ENCODE measurements around the gene CD46. TPM values are rescaled to one million over a fixed set of nuclear protein-coding genes. Genes with fewer than 3 reads are reported as not detected.

The CD46 gene
- total RNA-seq, 1 donor, result 120 TPM

DNA sequence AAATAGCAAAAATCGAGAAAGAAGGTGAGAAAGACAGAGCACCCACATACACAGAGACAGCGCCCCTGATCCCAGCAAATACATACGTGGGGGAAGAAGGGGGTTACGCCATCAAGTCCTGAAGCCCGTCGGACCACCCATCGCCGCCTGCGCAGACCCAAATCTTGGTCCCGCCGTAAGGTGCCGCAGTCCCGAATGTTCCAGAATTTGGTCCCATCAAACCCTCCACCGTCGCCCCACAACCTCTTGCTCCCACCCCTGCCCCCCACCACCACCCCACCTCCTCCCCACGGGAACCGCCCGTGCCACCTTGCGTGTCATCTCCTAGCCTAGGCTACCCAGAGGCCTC is 71.7 kb downstream of the CD46 start:
- no peaks in the 10 kb centered on the region for H3K9me3 ChIP-seq (ENCODE audit: low read depth, low read length)
- H3K4me1 ChIP-seq (ENCODE audit: insufficient read depth, low read length), result peaks cover 85% of the 10 kb centered on the region
- H3K27me3 ChIP-seq (ENCODE audit: insufficient read depth, low read length), result no peaks in the 10 kb centered on the region
- H3K4me3 ChIP-seq (ENCODE audit: low read length), result peak overlapping the region; percentile 51

DNA sequence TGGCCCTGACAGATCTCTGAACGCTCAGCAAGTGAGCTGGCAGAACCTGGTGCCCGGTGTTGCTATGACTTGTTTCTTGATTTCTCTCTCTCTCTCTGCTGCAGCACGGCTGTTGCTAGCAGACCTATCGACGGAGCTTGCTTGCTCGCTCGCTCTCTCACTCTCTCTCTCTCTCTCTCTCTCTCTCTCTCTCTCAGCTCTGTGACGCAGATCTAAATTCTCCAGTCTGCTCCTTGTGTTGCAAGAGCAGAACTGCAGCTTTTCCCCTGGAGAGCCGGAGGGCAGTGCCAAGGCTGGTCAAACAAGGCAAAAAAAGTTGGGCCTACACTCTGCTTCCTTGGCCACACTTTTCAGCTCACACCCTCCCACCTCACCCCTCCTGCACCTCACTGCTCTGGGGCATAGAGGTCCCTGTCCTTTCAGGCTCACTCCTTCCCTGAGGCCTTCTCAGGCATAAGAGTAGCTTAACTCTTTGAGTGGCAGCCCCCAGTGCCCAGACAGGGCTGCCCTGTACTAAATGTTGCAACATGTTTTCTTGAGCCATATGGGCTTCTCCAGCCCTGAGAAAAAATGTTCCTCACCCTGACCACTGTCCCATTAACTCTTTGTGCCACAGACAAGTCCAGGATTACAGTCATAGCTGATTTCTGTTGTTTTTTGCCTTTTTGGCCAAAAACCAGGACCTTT is 72.2 kb downstream of the CD46 start:
- H3K9me3 ChIP-seq (ENCODE audit: low read depth, low read length), result no peaks in the 10 kb centered on the region
- no peaks in the 10 kb centered on the region for H3K27me3 ChIP-seq (ENCODE audit: insufficient read depth, low read length)
- H3K4me1 ChIP-seq (ENCODE audit: insufficient read depth, low read length), result peaks cover 89% of the 10 kb centered on the region
- peak overlapping the region; percentile 51 for H3K4me3 ChIP-seq (ENCODE audit: low read length)

DNA sequence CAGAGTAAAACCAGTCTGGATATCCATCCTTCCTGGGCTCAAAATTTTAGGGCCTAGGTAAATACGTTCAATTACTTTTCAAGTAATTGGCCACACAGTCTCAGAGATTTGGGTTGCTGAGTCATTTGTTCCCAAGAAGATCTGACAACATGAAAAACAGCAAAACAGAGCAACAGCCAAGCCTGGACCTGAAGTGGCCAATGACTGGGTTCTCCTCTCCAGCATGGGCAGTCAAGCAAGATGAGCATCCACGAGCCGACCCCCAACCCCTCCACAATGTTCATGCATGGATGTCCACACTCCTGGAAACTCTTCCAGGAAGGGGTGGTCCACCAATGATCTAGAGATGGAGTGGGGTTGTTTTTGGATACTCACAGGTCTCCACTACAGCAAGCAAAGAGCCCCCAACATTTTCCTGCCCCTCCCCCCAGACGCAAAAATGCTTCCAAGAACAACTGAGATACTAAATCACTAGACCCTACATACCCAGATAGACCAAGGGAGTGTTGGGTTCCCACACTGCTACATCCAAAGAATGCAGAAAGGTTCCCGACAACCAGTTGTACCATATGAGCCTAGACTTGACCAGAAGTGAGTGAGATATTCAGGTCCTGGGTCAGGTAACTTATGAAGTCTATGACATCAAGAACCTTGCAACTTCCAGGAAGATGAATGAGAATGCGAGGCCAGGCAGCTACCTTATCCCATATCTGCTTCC is 73.0 kb downstream of the CD46 start:
- no peaks in the 10 kb centered on the region for H3K9me3 ChIP-seq (ENCODE audit: low read depth, low read length)
- H3K4me3 ChIP-seq (ENCODE audit: low read length), result no peak overlapping the region
- H3K4me1 ChIP-seq (ENCODE audit: insufficient read depth, low read length), result peaks cover 90% of the 10 kb centered on the region
- no peaks in the 10 kb centered on the region for H3K27me3 ChIP-seq (ENCODE audit: insufficient read depth, low read length)

DNA sequence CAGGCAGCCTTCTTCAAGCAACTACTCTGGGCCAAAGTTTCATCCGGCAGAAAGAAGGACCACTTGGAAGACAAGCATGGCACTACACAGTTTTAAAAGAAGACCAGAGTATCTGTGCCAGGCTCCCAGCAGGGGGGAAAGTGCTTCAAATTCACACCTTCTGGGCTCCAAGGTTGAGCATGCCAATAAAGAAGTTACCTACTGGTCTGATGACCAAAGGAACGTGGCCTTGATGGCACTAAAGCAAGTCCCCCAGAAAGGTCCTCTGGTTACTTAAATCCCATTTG is 73.5 kb downstream of the CD46 start:
- no peak overlapping the region for H3K4me3 ChIP-seq (ENCODE audit: low read length)

DNA sequence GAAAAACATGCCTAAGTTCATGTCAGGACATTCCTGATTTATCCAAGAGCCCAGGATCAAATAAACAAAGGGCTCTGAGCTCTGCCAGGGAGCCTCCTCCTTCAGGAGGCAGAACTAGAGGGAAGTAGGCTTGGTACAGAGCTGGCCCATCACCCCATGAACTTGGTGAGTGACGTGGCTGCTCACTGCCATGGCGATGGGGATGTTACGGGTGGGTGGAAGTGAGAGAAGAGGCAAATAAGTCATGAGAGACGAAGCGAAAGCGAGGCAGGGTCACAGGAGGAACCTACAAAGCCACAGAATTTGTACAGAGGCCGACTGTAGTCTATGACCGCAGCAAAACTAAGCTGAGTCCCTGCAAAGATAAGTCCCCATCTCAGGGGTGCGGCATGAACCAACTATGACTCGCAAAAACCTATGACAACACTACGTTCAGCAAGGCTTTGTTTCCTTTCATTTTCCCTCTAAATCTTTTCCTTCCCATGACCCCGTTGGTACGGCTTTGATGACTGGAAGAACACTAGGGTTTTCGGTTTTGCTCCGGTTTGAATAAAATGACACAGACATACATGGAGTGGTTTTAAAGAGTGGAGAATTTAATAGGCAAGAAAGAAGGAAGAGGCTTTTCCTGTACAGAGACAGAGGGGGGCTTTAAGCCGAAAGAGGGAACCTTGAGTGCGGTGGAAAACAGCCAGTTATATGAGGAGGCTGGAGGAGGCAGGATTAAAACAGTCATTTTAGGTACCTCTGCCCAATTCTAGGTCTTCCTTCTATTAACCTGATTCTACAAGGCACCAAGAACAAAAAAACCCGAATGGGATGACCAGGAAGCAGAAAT is 74.1 kb downstream of the CD46 start:
- Histone ChIP-seq H3K27me3 (ENCODE audit: insufficient read depth, low read length) (no peaks in the 10 kb centered on the region), H3K4me1 (ENCODE audit: insufficient read depth, low read length) (peaks cover 83% of the 10 kb centered on the region), H3K4me3 (ENCODE audit: low read length) (peak overlapping the region; percentile 9), H3K9me3 (ENCODE audit: low read depth, low read length) (no peaks in the 10 kb centered on the region)

More for the DNA sequence above, 73.5 kb downstream of the CD46 start:
- peaks cover 85% of the 10 kb centered on the region for H3K4me1 ChIP-seq (ENCODE audit: insufficient read depth, low read length)
- no peaks in the 10 kb centered on the region for H3K27me3 ChIP-seq (ENCODE audit: insufficient read depth, low read length)
- no peaks in the 10 kb centered on the region for H3K9me3 ChIP-seq (ENCODE audit: low read depth, low read length)

DNA sequence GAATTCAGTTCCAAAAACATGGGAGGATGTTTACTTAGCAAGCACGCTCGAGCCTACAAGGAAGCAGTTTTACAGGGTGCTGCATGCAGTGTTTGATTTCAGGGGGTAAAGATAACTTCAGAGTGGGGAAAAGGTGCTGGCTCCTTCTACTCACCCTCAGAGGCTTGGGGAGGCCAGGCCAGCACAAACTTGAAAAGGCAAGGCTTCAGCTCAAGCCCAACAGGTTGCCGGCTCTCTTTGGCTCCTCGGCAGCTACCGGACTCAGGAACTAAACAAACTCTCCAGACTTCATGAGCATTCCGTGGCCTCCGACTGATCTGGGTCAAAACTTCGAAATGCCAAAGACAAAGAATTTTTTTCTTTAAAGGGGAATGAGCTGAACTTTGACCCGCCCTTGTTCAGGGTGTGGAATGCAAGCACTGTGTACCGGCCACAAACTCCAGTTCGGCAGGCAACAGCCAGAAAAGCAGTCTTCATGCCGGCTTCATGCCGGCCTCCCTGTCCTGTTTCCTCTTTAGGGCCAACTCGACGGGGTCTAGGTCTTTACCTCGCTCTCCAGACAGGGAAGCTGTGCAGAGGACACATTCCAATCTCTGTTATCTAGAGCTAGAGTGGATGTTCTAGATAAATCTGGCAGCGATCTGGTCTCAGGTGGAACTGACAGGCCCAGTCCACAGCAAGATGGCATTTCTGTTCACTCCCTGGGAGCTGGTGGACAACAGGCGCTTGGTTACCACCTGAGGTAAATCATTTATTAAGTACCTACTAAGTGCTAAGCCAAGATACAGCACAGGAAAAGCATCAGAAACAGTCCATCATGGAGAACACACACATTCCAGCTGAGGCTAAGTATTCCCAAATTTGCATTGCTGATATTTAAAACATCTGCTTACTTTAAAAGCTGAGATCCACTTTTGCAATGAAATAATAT is 75.0 kb downstream of the CD46 start:
- H3K4me1 ChIP-seq (ENCODE audit: insufficient read depth, low read length), result peaks cover 84% of the 10 kb centered on the region
- H3K4me3 ChIP-seq (ENCODE audit: low read length), result peak overlapping the region; percentile 9
- H3K9me3 ChIP-seq (ENCODE audit: low read depth, low read length), result no peaks in the 10 kb centered on the region
- no peaks in the 10 kb centered on the region for H3K27me3 ChIP-seq (ENCODE audit: insufficient read depth, low read length)

DNA sequence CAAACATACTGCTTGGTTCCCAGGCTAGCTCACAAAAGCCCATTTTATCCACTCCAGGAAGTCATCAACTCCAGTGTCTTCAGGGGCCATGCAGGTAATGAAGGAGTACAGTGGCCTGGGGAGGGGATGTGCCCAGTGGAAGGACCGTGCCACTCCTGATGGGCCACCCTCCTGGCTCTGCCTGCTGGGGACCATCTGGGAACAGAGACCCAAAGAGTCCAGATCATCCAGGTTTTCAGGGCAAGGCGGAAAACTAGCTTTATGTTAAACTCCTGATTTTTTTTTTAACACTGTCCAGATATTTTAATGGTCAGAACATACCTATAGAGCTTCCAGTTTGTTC is 75.6 kb downstream of the CD46 start:
- H3K27me3 ChIP-seq (ENCODE audit: insufficient read depth, low read length), result no peaks in the 10 kb centered on the region
- no peak overlapping the region for H3K4me3 ChIP-seq (ENCODE audit: low read length)
- peaks cover 84% of the 10 kb centered on the region for H3K4me1 ChIP-seq (ENCODE audit: insufficient read depth, low read length)
- no peaks in the 10 kb centered on the region for H3K9me3 ChIP-seq (ENCODE audit: low read depth, low read length)

DNA sequence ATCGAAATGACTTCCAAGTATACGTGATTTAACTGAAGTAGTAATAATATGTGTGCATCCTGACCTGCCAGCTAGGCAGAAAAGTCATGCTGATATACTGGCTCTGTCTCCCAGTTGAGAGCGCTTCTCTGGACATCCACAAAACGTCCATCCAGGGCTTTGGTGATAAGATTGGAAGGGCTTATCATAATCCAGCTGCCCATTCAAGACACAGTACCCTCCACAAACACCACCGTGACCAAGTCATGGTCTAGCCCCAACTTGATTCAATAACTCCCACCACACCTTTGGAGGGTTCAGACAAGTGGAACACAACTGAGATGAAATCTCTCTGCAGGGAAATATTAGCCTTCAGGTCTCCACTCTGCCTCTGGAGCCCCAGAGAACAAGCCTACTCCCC is 76.2 kb downstream of the CD46 start:
- H3K4me3 ChIP-seq (ENCODE audit: low read length), result no peak overlapping the region
- no peaks in the 10 kb centered on the region for H3K27me3 ChIP-seq (ENCODE audit: insufficient read depth, low read length)
- H3K4me1 ChIP-seq (ENCODE audit: insufficient read depth, low read length), result peaks cover 84% of the 10 kb centered on the region
- H3K9me3 ChIP-seq (ENCODE audit: low read depth, low read length), result no peaks in the 10 kb centered on the region

DNA sequence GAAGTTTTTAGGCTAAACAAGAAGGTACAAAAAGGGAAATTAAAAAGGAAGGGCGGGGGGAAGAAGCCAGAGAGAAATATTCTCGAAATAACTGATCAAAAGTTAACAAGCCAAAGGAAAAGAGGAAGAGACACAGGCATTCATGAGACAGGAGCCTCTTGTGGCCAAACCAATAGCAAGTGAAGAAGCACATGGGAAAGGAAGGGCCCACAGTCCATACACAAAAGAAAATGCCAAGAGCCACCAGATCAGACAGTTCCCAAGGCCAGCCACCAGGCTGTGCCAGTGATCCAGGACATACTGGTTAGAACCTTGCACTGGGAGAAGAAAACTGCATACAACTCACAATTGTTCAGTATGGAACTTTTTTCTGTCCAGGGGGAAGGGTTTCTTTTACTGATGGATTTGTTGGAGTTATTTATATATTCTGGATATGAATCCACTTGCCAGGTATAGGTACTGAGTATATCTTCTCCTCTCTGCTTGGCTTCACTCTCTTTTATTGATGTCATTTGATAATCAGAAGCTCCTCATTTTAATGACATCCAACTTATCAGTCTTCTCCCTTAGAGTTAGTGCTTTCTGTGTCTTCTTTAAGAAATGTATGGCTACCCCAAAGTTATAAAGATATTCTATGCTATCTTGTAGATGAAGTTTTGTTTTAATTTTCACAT is 76.8 kb downstream of the CD46 start:
- H3K9me3 ChIP-seq (ENCODE audit: low read depth, low read length), result no peaks in the 10 kb centered on the region
- H3K27me3 ChIP-seq (ENCODE audit: insufficient read depth, low read length), result no peaks in the 10 kb centered on the region
- H3K4me3 ChIP-seq (ENCODE audit: low read length), result no peak overlapping the region
- H3K4me1 ChIP-seq (ENCODE audit: insufficient read depth, low read length), result peaks cover 85% of the 10 kb centered on the region

DNA sequence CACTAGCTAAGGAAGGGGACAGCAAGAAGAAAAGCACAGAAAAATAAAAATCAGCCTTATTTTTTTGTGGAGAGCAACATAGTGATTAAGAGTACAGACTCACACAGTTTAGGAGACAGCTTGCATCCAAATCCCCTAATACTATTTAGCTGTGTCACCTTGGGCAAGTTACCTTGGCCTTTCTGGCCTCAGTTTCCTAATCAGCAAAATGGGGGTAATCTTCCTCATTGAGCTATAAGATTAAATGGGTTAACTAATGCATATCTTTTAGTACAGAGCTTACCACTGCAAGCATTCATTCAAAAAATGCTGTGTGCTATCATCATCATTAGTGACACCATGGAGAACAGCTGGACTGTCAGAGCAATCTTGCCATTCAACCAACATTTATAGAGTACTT is 77.7 kb downstream of the CD46 start:
- no peak overlapping the region for H3K4me3 ChIP-seq (ENCODE audit: low read length)
- peaks cover 87% of the 10 kb centered on the region for H3K4me1 ChIP-seq (ENCODE audit: insufficient read depth, low read length)
- H3K9me3 ChIP-seq (ENCODE audit: low read depth, low read length), result no peaks in the 10 kb centered on the region
- H3K27me3 ChIP-seq (ENCODE audit: insufficient read depth, low read length), result no peaks in the 10 kb centered on the region

DNA sequence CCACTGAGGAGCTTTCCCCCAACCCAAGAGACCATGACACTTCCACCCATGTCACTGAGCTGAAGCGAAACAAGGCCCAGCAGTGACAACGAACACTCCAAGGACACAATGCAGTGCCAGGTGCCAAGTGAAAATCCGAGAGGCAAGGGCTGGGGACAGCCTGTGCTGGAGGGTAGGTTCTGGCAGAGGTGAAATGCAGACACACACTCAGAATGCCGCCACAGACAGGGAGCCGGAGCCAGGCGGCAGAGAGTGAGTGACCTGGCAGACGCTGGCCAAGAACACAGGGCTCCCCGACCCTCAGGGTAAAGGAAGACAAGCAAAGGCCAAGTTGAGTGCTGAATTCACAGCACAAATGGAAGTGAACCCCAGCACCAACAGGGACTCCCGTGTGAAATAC is 78.9 kb downstream of the CD46 start:
- no peak overlapping the region for H3K4me3 ChIP-seq (ENCODE audit: low read length)
- H3K4me1 ChIP-seq (ENCODE audit: insufficient read depth, low read length), result peaks cover 78% of the 10 kb centered on the region
- H3K27me3 ChIP-seq (ENCODE audit: insufficient read depth, low read length), result no peaks in the 10 kb centered on the region
- no peaks in the 10 kb centered on the region for H3K9me3 ChIP-seq (ENCODE audit: low read depth, low read length)

DNA sequence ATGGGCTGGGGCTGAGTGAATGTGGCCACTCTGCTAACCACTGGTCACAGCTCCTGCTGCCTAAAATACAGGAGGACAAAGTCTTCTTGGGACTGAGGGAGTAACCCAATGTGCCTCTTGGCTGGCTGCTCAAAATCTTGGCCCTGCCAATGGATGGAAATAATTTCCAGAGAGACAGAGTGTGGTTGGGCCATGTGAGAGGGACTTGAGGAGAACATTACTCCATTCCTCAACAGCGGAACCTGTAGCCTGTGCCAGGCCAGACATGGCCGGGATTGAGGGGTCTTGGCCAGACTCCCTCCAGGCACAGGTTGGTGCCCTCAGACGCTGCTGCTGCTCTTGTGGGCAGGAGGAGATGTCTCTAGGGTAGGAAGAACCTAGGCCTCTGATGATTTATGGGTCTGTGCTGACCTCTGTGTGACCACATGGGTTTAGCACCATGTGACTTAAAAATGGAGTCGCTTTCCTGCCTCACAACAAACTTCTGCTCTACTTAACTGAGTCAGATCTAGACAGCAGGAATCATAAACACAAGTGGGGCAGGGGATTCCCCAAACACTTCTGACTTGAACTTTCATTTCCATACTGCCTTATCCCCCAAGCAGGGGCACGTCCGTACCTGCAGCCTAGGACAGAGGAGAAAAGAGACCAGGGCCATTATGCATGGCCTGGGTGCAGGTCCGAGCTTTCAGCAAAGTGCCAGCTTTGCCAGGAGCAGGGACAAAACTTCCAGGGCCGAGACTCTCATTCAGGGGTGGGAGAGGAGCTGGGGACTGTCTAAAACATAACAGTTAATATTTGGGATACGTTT is 79.9 kb downstream of the CD46 start:
- Histone ChIP-seq H3K4me1 (ENCODE audit: insufficient read depth, low read length) (peaks cover 70% of the 10 kb centered on the region), H3K4me3 (ENCODE audit: low read length) (no peak overlapping the region), H3K9me3 (ENCODE audit: low read depth, low read length) (no peaks in the 10 kb centered on the region), H3K27me3 (ENCODE audit: insufficient read depth, low read length) (no peaks in the 10 kb centered on the region)

DNA sequence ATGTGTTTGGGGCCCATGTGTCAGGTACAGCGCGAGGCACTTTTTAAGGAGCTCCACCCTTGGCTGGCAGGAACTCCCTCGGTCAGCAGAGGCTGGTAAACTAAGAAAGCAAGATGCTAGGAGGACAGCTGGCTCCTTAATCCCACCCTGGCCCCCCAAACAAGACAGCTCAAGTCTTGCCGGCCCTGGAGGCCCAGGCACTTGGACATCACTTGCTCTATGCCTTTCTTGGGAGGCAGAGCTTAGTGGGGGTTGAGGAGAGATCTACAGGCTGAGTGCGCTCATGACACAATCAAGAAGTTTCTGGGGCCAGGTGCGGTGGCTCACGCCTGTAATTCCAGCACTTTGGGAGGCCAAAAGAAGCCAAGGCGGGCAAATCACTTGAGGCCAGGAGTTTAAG is 80.9 kb downstream of the CD46 start:
- no peak overlapping the region for H3K4me3 ChIP-seq (ENCODE audit: low read length)
- H3K4me1 ChIP-seq (ENCODE audit: insufficient read depth, low read length), result peaks cover 60% of the 10 kb centered on the region
- no peaks in the 10 kb centered on the region for H3K9me3 ChIP-seq (ENCODE audit: low read depth, low read length)
- no peaks in the 10 kb centered on the region for H3K27me3 ChIP-seq (ENCODE audit: insufficient read depth, low read length)

DNA sequence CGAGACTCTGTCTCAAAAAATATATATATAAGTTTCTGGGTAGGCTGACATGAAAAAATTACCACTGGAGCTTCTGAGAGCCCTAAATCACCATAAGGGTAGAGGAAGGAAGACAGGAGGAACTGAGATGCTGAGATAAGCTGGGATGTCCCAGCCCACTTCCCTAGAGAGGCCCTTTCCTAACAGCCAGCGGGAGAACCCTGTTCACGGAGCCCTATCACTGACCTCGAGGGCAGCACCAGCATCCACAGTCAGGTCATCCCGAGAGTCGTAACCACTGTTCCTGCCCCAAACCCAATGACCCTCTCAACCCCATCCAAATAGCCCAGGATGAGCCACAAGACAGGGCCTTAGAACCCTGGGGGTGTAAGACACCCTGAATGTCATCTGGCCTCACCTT is 81.5 kb downstream of the CD46 start:
- Histone ChIP-seq H3K9me3 (ENCODE audit: low read depth, low read length) (no peaks in the 10 kb centered on the region), H3K4me3 (ENCODE audit: low read length) (no peak overlapping the region), H3K27me3 (ENCODE audit: insufficient read depth, low read length) (no peaks in the 10 kb centered on the region), H3K4me1 (ENCODE audit: insufficient read depth, low read length) (peaks cover 54% of the 10 kb centered on the region)

All from mononuclear cell (primary cell).